Epithelial cell of proximal tubule (primary cell): Measurements from ENCODE around the gene LRBA. TPM values are rescaled to one million over a fixed set of nuclear protein-coding genes. Genes with fewer than 3 reads are reported as not detected.

Experiments used
- DNase-seq: peaks from one replicate; pipeline ENCODE4 v3.0.0-alpha.2; 2011; ENCODE audit warnings: low read depth
- H3K4me3 ChIP-seq: 2 replicates; pipeline ENCODE4 v1.5.1; 2011; ENCODE audit warnings: low read depth, mild to moderate bottlenecking, low read length
- total RNA-seq: library from RNA; depleted of rRNA; stranded (reverse); fragments of >200 nt; gene quantifications from 2 replicates; pipeline ENCODE4 v1.2.3, GENCODE V29; 2015
- TF ChIP-seq, protein P1 (sequence below): conservative IDR thresholded peaks from 2 replicates; pipeline ENCODE4 v1.5.1; 2012; ENCODE audit warnings: low read depth, mild to moderate bottlenecking, low read length

Gene LRBA
- total RNA-seq, 1 donor from 2014 or later, result 58.9 TPM

DNA sequence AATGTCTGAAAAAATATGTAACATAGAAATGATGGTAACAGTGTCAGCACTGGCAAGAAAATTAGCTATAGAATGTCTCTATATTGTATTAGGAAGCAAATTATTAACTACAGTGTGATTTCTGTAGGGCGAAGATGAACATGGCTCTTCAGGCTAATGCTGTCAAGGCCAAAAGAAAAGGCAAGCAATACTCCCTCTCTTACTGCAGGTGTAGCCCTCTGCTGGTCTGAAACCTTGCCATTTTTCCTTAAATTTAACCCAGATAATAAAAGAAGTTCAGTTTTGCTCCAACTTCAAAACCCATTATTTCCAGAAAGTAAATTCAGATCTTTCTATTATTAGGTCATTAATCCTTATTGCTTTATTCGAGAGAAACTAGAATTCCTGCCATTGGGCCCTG is 215.9 kb downstream of the LRBA start:
- DNase-seq, result no peak

DNA sequence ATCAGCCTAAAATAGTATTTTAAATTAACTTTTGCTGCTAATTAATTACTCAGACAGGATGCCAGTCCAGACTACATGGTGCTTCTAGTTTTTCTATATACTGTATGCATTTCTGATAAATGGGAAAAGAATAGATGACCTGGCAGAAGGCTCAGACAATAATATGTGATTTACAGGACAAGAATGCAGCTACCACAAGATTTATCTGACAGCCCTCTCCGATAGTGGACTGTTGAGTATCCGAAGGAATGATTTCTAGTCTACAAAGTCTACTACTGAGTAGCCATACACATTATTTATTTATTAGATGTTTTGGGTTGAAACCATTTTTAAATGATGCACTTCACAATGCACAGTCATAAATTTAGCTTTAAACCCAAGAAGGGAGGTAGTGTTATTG is 220.4 kb downstream of the LRBA start:
- no peak for DNase-seq
- H3K4me3 ChIP-seq, result no peak overlapping the region
- TF ChIP-seq, protein P1, sequence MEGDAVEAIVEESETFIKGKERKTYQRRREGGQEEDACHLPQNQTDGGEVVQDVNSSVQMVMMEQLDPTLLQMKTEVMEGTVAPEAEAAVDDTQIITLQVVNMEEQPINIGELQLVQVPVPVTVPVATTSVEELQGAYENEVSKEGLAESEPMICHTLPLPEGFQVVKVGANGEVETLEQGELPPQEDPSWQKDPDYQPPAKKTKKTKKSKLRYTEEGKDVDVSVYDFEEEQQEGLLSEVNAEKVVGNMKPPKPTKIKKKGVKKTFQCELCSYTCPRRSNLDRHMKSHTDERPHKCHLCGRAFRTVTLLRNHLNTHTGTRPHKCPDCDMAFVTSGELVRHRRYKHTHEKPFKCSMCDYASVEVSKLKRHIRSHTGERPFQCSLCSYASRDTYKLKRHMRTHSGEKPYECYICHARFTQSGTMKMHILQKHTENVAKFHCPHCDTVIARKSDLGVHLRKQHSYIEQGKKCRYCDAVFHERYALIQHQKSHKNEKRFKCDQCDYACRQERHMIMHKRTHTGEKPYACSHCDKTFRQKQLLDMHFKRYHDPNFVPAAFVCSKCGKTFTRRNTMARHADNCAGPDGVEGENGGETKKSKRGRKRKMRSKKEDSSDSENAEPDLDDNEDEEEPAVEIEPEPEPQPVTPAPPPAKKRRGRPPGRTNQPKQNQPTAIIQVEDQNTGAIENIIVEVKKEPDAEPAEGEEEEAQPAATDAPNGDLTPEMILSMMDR, result no peak

More for the DNA sequence above, 215.9 kb downstream of the LRBA start:
- no peak overlapping the region for H3K4me3 ChIP-seq
- TF ChIP-seq, protein P1, result peak; percentile 42

DNA sequence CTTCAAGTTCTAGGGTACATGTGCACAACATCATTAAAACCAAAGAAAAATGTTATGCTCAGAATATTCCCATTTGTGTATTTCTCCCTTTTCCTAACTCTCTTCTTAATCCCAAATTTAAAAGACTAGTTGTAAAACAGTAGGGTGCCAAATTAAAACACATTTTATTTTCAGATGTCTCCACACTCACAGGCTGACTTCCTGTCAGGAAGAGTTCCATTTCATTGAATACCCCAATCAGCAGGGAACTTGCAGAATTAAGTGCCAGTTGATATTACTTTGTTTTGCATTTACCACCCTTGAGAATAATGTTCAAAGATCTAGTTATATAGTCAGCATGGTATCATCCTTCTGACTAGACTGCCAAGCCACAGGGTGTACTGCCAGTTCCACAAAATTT is 225.2 kb downstream of the LRBA start:
- no peak overlapping the region for H3K4me3 ChIP-seq
- TF ChIP-seq, protein P1, result no peak
- no peak for DNase-seq

GRCh38 chr4:150784939-150785338 is 230.1 kb downstream of the LRBA start:
- H3K4me3 ChIP-seq, result no peak overlapping the region
- DNase-seq, result no peak
- TF ChIP-seq, protein P1, result no peak

DNA sequence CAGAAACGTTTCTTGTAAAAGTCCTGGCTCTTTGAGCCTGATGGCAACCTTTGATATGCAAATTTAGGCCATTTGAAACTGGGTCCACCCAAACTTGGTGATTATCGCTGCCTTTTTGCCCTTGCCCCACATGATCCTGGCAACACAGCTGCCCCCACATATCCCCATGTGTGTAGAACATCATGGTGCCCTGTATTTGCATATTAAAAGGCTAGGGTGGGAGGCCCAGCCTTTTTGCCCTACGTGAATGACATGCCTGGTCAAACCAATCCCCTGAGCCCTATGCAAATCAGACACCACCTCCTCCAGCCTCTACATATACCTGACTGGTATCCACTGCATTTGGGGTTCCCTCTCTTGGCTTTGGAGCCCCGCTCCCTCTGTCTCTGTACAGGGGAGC is 230.8 kb downstream of the LRBA start:
- no peak for DNase-seq
- H3K4me3 ChIP-seq, result no peak overlapping the region
- TF ChIP-seq, protein P1, result no peak

DNA sequence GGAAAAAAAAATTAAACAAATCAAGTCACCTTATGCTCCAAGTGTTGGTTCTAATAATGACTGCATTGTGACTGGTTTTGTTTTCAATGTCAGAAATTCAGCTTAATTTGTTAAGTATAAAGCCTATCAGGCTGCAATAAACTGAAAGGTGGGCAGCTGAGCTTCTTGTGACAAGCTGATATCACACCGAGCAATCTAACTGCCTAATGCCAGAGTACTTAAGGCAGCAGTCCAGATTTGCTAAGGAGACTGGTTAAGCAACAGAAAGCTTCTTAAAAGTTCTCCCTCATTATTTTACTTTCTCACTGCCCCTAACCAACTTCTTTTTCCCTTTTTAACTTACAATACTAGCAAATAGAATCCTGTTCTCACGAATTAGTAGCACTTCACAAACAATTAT is 232.2 kb downstream of the LRBA start:
- DNase-seq, result no peak
- no peak overlapping the region for H3K4me3 ChIP-seq
- TF ChIP-seq, protein P1, result no peak

GRCh38 chr4:150782311-150782710 is 232.8 kb downstream of the LRBA start:
- no peak for DNase-seq
- TF ChIP-seq, protein P1, result no peak
- no peak overlapping the region for H3K4me3 ChIP-seq
